GM23248 (cell line): ENCODE results near the gene PHF12.

Experiments used
- EZH2 ChIP-seq: fragments of 200-600 bp; sonication (generic); IDR thresholded peaks from 2 replicates; pipeline ENCODE4 v1.6.1; 2018; ENCODE audit warnings: antibody characterized with exemption, mild to moderate bottlenecking; ENCODE audit not compliant: insufficient read depth, poor library complexity, severe bottlenecking
- EZH2phosphoT487 ChIP-seq: fragments of 200-600 bp; sonication (generic); IDR thresholded peaks from 2 replicates; pipeline ENCODE4 v1.6.1; 2018; ENCODE audit warnings: antibody characterized with exemption, moderate library complexity, mild to moderate bottlenecking, low read depth; ENCODE audit not compliant: insufficient read depth

- TF ChIP-seq EZH2 (no peak), EZH2phosphoT487 (no peak)
Measured at GRCh38 chr17:28912281-28912937, 38.9 kb downstream of the PHF12 start.
